Measurements from ENCODE around the gene TBC1D19. TPM values are rescaled to one million over a fixed set of nuclear protein-coding genes. Genes with fewer than 3 reads are reported as not detected.
"Not testable (repeated sequence)": the region's sequence is repeated elsewhere in the genome, so short reads cannot be mapped to it uniquely, and the experiment has no call there.

The TBC1D19 gene
- total RNA-seq, 4 donors from 2014 or later: 9.5 to 24.9 (median 11.2) TPM

DNA sequence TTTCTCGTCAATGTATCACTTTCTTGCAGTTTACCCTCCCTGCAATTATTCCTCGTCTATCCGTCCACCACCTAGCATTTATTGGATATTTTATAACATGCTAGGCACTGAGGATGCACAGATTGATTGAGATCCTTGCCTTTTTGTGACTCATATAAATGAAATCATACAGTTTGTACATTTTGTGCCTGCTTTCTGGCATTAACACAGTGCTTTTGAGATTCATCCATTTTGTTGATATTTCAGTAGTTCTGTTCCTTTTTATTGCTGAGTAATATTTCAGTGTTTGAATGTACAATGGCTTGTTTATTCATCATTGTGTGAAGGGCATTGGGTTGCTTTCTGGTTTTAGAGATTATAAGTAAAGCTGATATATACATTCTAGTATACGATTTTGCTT, 841 bp downstream of the TBC1D19 start:
- Histone ChIP-seq H3K36me3 (no peaks in the 10 kb centered on the region), H3K9me3 (no peaks in the 10 kb centered on the region), H3K27me3 (no peaks in the 10 kb centered on the region), H3K4me1 (peaks cover 8 to 29% (median 19%) of the 10 kb centered on the region in 4 donors), H3K27ac (replicated peaks in 1 of 4) (no peak overlapping the region), H3K4me3 (peak overlapping the region; percentile 73 to 83 (median 82))
- TF ChIP-seq POLR2A (IDR thresholded peaks at IDR 0.05; ENCODE audit: low read depth) (no peak), POLR2AphosphoS5 (IDR thresholded peaks at IDR 0.05) (no peak), EP300 (IDR thresholded peaks at IDR 0.05) (no peak)
- TF ChIP-seq, protein P1, sequence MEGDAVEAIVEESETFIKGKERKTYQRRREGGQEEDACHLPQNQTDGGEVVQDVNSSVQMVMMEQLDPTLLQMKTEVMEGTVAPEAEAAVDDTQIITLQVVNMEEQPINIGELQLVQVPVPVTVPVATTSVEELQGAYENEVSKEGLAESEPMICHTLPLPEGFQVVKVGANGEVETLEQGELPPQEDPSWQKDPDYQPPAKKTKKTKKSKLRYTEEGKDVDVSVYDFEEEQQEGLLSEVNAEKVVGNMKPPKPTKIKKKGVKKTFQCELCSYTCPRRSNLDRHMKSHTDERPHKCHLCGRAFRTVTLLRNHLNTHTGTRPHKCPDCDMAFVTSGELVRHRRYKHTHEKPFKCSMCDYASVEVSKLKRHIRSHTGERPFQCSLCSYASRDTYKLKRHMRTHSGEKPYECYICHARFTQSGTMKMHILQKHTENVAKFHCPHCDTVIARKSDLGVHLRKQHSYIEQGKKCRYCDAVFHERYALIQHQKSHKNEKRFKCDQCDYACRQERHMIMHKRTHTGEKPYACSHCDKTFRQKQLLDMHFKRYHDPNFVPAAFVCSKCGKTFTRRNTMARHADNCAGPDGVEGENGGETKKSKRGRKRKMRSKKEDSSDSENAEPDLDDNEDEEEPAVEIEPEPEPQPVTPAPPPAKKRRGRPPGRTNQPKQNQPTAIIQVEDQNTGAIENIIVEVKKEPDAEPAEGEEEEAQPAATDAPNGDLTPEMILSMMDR (IDR thresholded peaks at IDR 0.05): no peak
- intact Hi-C loops (cut with DNase I): loop anchor here (10.0 kb wide), 1 partner anchor 270 kb away; no protein-coding TSS in a partner anchor
- WGBS: 33% methylated on average over 4 of the region's 4 CpGs
- DNase-seq (ENCODE audit: extremely low spot score): no peak

DNA sequence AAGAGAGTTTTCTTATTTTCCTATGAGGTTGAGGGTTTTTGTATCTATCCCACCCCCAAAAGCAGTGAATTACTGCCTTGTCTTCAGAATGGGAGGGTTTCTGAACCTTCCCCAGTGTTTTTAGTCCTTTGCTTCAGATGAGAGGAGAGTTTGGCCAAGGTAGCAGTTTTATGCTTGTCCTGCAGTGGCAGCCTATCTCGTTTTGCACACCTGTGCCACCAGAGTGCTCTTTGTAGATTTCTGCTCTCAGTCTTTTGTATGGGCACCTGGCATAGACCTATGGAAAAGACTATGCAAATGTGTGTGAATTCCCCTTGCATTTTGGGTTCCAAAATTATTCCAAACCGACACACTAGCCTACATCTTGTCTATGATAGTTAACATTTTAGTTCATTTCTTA, 5.8 kb downstream of the TBC1D19 start:
- Histone ChIP-seq H3K27me3 (no peaks in the 10 kb centered on the region), H3K36me3 (no peaks in the 10 kb centered on the region), H3K4me3 (no peak overlapping the region), H3K4me1 (peaks cover 6 to 21% (median 14%) of the 10 kb centered on the region in 4 donors), H3K9me3 (no peaks in the 10 kb centered on the region), H3K27ac (replicated peaks in 1 of 4) (no peak overlapping the region)
- DNase-seq (ENCODE audit: extremely low spot score): no peak
- intact Hi-C loops (cut with DNase I): loop anchor here (10.0 kb wide), 1 partner anchor 265 kb away; no protein-coding TSS in a partner anchor
- TF ChIP-seq, protein P1 (IDR thresholded peaks at IDR 0.05): no peak
- TF ChIP-seq POLR2AphosphoS5 (IDR thresholded peaks at IDR 0.05) (no peak), POLR2A (IDR thresholded peaks at IDR 0.05; ENCODE audit: low read depth) (no peak), EP300 (IDR thresholded peaks at IDR 0.05) (no peak)
- 69% methylated on average over 2 of the region's 2 CpGs for WGBS

DNA sequence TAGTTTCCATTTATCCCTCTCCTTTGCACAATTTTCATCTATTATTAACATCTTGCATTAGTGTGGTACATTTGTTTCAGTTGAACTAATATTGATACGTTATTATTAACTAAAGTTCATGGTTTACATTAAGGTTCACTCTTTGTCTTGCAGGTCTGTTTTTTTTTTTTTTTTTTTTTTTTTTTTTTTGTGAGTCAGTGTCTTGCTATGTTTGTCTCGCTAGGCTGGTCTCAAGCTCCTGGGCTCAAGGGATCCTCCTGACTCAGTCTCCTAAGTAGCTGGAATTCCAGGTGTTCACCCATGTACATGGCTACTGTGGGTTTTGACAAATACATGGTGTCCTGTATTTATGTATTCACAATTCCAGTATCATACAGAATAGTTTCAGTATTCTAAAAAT, 6.8 kb downstream of the TBC1D19 start:
- Histone ChIP-seq H3K27ac (replicated peaks in 1 of 4) (no peak overlapping the region), H3K4me1 (peaks cover 0 to 12% (median 5%) of the 10 kb centered on the region in 4 donors), H3K9me3 (no peaks in the 10 kb centered on the region), H3K36me3 (no peaks in the 10 kb centered on the region), H3K4me3 (no peak overlapping the region), H3K27me3 (no peaks in the 10 kb centered on the region)
- TF ChIP-seq, protein P1 (IDR thresholded peaks at IDR 0.05): no peak
- TF ChIP-seq EP300 (IDR thresholded peaks at IDR 0.05): no peak
- no peak for TF ChIP-seq POLR2AphosphoS5 (IDR thresholded peaks at IDR 0.05)
- TF ChIP-seq POLR2A (IDR thresholded peaks at IDR 0.05; ENCODE audit: low read depth): no peak
- 74% methylated on average over 2 of the region's 2 CpGs for WGBS
- DNase-seq (ENCODE audit: extremely low spot score): no peak
- intact Hi-C loops (cut with DNase I): no loop called here

DNA sequence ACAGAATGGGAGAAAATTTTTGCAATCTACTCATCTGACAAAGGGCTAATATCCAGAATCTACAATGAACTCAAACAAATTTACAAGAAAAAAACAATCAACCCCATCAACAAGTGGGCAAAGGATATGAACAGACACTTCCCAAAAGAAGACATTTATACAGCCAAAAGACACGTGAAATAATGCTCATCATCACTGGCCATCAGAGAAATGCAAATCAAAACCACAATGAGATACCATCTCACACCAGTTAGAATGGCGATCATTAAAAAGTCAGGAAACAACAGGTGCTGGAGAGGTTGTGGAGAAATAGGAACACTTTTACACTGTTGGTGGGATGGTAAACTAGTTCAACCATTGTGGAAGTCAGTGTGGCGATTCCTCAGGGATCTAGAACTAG, 9.7 kb downstream of the TBC1D19 start:
- intact Hi-C loops (cut with DNase I); H3K9me3 ChIP-seq; H3K36me3 ChIP-seq; DNase-seq (ENCODE audit: extremely low spot score); H3K4me3 ChIP-seq; H3K4me1 ChIP-seq; H3K27ac ChIP-seq (replicated peaks in 1 of 4); H3K27me3 ChIP-seq: not testable (repeated sequence)
- WGBS: 96% methylated on average over 3 of the region's 3 CpGs

DNA sequence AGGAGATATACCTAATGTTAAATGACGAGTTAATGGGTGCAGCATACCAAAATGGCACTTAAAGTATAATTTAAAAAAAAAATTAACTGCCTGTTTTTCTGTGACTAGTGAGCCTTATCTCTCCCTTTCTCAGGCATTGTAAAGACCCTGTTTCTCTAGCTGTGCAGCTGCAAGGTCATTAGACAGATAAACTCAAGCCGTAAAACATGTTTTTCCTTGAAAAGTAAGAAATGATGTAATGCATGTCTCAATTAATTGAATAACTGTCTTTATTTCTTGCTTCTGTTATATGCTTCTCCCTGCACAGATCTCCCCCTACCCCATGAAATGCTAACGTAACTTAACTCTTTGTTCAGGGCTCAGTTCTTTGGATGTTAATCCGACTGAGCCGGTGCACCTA, 10.5 kb downstream of the TBC1D19 start:
- Histone ChIP-seq H3K27ac (replicated peaks in 1 of 4) (no peak overlapping the region), H3K36me3 (no peaks in the 10 kb centered on the region), H3K27me3 (no peaks in the 10 kb centered on the region), H3K9me3 (no peaks in the 10 kb centered on the region), H3K4me1 (peaks cover 0 to 8% (median 2%) of the 10 kb centered on the region in 4 donors), H3K4me3 (no peak overlapping the region)
- DNase-seq (ENCODE audit: extremely low spot score): no peak
- WGBS: 96% methylated on average over 5 of the region's 5 CpGs
- TF ChIP-seq EP300 (IDR thresholded peaks at IDR 0.05) (no peak), POLR2AphosphoS5 (IDR thresholded peaks at IDR 0.05) (no peak), POLR2A (IDR thresholded peaks at IDR 0.05; ENCODE audit: low read depth) (no peak)
- TF ChIP-seq, protein P1 (IDR thresholded peaks at IDR 0.05): no peak
- intact Hi-C loops (cut with DNase I): no loop called here
